Immature natural killer cell (primary cell): Measurements from ENCODE around the gene RNPEPL1. TPM values are rescaled to one million over a fixed set of nuclear protein-coding genes. Genes with fewer than 3 reads are reported as not detected.
"Not testable (repeated sequence)": the region's sequence is repeated elsewhere in the genome, so short reads cannot be mapped to it uniquely, and the experiment has no call there.

Experiments
- DNase-seq, 3 donors: peaks; one replicate each; pipeline ENCODE4 v3.0.0; 2022; ENCODE audit warnings: mixed read lengths in 1 of 3
- H3K27ac Mint-ChIP-seq, 6 donors: one replicate each; pipeline ENCODE4 v1.8.0; 2020; ENCODE audit warnings: mixed read lengths in 6 of 6, mild to moderate bottlenecking in 5 of 6, inconsistent platforms in 4 of 6, moderate library complexity in 3 of 6
- H3K27me3 Mint-ChIP-seq, 3 donors: one replicate each; pipeline ENCODE4 v1.8.0; 2020 to 2021; ENCODE audit warnings: low read depth in 3 of 3, mild to moderate bottlenecking in 3 of 3, mixed read lengths in 3 of 3, moderate library complexity in 3 of 3, inconsistent platforms in 1 of 3
- H3K36me3 Mint-ChIP-seq, 3 donors: one replicate each; pipeline ENCODE4 v1.8.0; 2020; ENCODE audit warnings: mixed read lengths in 3 of 3, inconsistent platforms in 2 of 3, mild to moderate bottlenecking in 2 of 3
- H3K4me1 Mint-ChIP-seq, 2 donors: one replicate each; pipeline ENCODE4 v1.8.0; 2020; ENCODE audit warnings: inconsistent platforms in 2 of 2, mild to moderate bottlenecking in 2 of 2, mixed read lengths in 2 of 2, moderate library complexity in 1 of 2
- H3K4me3 Mint-ChIP-seq, 5 donors: one replicate each; pipeline ENCODE4 v1.8.0; 2020; ENCODE audit warnings: mild to moderate bottlenecking in 5 of 5, mixed read lengths in 5 of 5, inconsistent platforms in 3 of 5, moderate library complexity in 3 of 5
- H3K9me3 Mint-ChIP-seq, 6 donors: one replicate each; pipeline ENCODE4 v1.8.0; 2020; ENCODE audit warnings: mild to moderate bottlenecking in 6 of 6, mixed read lengths in 6 of 6, inconsistent platforms in 4 of 6, moderate library complexity in 3 of 6
- polyA plus RNA-seq, 3 donors: library from polyadenylated mRNA; unstranded; fragments of 300-500 nt; fragmentation: Illumina TruSeq; gene quantifications; one replicate each; pipeline ENCODE4 v1.2.3, GENCODE V29; 2021

RNPEPL1 gene
- polyA plus RNA-seq, 3 donors from 2014 or later, result 46.5 to 51.4 (median 49.9) TPM

DNA sequence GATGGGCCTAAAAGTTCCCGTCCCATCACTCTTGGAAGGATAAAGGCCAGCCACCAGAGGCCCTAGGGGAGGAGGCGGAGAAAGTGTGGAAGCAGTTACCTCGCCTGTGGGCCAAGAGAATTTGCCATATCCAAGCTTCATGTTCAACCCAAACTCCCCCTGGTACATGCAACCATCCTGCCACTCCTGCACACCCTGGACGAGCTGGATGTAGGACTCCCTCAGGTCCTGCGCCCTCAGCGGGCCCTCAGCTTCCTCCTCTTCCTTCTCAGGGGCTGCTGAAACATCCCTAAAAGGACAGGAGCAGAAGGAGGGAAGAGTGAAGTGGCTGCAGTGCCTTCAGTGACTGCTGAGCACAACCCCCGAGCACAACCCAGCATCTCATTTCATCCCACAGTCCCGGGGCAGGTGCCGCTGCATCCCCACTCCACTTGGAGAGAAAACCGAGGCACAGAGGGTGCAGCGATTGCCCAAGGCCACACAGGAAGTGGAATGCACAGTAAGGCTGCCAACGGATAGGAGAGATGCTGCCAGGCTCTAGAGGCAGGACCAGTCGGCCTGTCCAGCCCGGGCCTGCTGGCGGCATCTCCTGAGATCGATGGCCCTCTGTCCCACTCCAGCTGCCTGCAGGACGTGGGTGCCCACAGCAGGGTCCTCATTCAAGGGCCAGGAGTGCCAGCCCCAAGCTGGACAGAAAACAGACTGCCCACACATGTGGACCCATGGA, 13.4 kb upstream of the RNPEPL1 start:
- Mint-ChIP-seq H3K27ac (no peak overlapping the region), H3K4me3 (no peak overlapping the region), H3K9me3 (no peaks in the 10 kb centered on the region), H3K36me3 (peaks cover 11 to 14% (median 12%) of the 10 kb centered on the region in 3 donors), H3K4me1 (peaks cover 33 to 34% of the 10 kb centered on the region in 2 donors), H3K27me3 (peaks cover under 1 to 4% (median 2%) of the 10 kb centered on the region in 3 donors)
- DNase-seq, result no peak

DNA sequence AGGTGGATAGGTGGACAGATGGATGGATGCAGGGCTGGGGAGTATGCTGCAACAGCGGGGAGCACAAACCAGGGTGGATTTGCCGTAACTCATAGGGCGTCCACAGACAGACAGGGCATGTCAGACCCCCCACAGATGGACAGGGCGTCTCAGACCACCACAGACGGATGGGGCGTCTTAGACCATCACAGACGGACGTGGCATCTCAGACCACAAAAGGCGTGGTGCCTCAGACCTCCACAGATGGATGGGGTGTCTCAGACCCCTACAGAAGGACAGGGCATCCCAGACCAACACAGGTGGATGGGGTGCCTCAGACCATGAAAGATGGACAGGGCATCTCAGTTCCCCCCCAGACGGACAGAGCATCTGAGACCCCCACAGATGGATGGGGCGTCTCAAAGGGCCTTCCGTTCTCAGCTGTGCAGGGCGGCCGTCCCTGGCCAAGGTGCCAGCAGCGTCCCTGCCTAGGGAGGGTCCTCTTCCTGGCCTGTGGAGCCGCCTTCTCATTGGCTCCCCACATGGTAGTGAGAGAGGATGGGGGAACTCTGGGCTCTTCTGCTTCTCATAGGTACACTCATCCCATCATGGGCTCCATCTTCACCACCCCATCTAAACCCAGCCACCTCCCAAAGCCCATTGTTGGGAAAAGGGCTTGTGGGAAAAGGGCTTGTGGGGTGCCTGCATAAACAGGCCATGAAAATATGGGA, 12.6 kb upstream of the RNPEPL1 start:
- H3K27ac Mint-ChIP-seq, result no peak overlapping the region
- no peaks in the 10 kb centered on the region for H3K9me3 Mint-ChIP-seq
- DNase-seq, result no peak
- H3K27me3 Mint-ChIP-seq, result peaks cover 2 to 4% (median 4%) of the 10 kb centered on the region in 3 donors
- peaks cover 10 to 13% (median 11%) of the 10 kb centered on the region in 3 donors for H3K36me3 Mint-ChIP-seq
- no peak overlapping the region for H3K4me3 Mint-ChIP-seq
- peaks cover 35 to 37% of the 10 kb centered on the region in 2 donors for H3K4me1 Mint-ChIP-seq

DNA sequence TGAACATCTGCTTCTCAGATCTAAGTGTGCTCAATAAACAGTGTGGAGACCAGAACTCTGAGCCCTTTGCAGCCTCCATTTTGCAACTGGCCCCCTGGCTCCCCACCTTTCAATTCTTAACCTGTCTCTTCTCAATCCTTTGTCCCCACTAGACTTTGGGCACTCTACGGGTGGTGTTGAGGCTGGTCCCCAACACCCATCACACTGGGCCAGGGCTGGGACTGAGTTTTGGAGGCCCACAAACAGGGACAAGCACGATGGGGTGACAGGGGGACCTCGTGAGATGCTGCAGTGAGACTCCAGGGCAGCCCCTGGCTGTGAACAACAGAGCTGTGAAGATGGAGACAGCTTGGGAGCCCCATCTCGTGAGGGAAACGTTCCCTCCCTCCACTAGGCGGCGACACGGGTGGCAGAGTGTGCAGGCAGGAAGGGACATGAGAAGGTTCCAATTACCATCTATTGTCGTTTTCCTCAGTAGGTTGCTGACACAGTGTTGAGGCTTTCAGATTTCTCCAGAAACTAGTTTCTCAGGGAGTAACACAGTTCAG, 11.7 kb upstream of the RNPEPL1 start:
- peak overlapping the region in 4 of 6 donors; percentile 28 to 64 (median 43) for H3K27ac Mint-ChIP-seq
- peaks cover 41 to 44% of the 10 kb centered on the region in 2 donors for H3K4me1 Mint-ChIP-seq

DNA sequence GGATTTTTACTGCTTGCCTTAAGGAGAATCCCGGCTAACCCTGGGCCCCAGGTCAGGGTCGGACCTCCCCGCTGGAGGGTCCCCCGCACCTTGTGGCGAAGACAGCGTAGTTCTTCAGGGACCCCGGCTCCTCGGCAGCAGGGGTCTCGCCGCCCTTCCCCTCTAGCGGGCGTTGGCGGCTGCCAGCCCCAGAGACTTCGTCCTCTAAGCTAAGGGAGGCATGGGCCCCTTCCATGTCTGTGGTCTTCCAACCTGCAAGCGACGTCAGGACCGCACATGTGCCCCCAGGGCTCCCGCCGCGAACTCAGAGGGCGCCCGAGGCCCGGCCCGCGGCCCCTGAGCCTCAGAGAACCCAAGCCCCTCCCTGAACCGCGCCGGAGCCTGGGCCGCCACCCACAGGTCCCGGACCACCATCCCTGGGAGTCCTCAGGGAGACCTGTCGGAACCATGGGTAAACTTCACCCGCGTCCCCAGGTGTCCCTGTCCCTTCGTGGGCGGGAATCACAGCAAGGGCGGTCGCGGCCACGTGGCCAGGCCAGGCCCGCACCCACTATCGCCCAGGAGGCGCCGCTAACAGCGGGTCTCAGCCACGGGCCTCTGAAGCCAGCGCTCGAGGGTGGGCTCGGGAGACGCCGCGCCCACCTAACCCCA, 11.1 kb upstream of the RNPEPL1 start:
- no peak for DNase-seq
- peaks cover 0 to 5% (median 0%) of the 10 kb centered on the region in 3 donors for H3K36me3 Mint-ChIP-seq
- peak overlapping the region; percentile 22 to 68 (median 63) for H3K4me3 Mint-ChIP-seq
- H3K27me3 Mint-ChIP-seq, result peaks cover 5 to 9% (median 9%) of the 10 kb centered on the region in 3 donors
- peak overlapping the region in 2 of 6 donors; percentile 40 to 64 for H3K27ac Mint-ChIP-seq
- H3K9me3 Mint-ChIP-seq, result no peaks in the 10 kb centered on the region
- peaks cover 45 to 47% of the 10 kb centered on the region in 2 donors for H3K4me1 Mint-ChIP-seq

More for the DNA sequence above, 11.7 kb upstream of the RNPEPL1 start:
- DNase-seq, result peak; percentile 42 to 65 (median 60)
- peak overlapping the region; percentile 22 to 68 (median 63) for H3K4me3 Mint-ChIP-seq
- H3K9me3 Mint-ChIP-seq, result no peaks in the 10 kb centered on the region
- peaks cover 5 to 9% (median 9%) of the 10 kb centered on the region in 3 donors for H3K27me3 Mint-ChIP-seq
- H3K36me3 Mint-ChIP-seq, result peaks cover 3 to 9% (median 4%) of the 10 kb centered on the region in 3 donors

DNA sequence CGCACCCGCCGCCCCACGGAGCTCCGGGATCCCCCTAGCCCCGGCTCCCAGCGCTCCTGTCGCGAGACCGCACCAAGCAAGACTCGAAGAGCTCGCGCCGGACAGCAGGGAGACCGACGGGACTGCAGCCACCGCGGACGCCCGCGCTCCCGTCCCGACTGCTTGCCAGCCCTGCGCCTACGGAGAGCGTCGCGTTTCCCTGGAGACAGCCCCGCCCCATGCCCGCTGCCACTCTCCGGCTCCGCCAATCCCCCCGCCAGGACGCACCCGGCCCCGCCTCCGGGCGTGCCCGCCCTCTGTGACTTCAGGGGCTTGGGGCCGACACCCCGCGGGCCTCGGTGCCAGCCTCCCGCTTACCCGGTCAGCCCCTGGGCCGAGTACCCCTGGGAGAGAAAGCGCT, 10.5 kb upstream of the RNPEPL1 start, which contains the start of gene ANKMY1:
Gene ANKMY1 (minus strand): TSS at position 181 of the 400 bp plus-strand sequence. CDS start 653 bp downstream, outside the sequence.
- H3K27ac Mint-ChIP-seq, result peak within 1 kb of the TSS in 5 of 6 donors; percentile 76 to 95 (median 93)
- H3K9me3 Mint-ChIP-seq, result no peaks in the 10 kb centered on the region
- peaks cover 0 to 5% (median 0%) of the 10 kb centered on the region in 3 donors for H3K36me3 Mint-ChIP-seq
- DNase-seq, result peak; percentile 48 to 58 (median 52)
- H3K27me3 Mint-ChIP-seq, result peaks cover 5 to 9% (median 9%) of the 10 kb centered on the region in 3 donors
- peak within 1 kb of the TSS; percentile 78 to 89 (median 83) for H3K4me3 Mint-ChIP-seq
- H3K4me1 Mint-ChIP-seq, result peaks cover 50 to 53% of the 10 kb centered on the region in 2 donors

DNA sequence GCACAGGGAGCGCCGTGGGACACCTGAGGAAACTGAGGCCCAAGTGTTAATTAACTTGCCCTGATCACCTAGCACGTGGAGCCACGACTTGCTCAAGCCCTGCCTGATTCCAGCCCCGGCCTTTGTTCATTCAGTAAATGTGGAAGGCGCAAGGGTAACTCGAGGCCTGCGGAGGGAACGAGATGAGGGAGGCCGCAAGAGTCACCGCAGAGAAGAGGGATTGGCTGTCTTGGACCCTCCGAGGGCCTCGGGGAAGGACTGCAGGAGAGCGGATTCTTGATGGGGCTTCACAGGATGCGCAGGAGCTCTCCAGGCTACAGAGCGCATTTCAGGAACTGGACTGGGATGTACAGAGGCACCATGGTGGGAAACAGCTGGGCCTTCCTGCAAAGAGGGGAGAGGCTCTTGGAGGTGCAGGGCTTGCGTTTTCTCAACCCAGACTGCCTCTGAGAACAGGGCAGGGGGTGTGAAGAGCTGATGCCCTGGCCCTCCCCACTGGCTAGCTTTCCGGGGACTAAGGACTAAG, 10.0 kb upstream of the RNPEPL1 start:
- H3K27ac Mint-ChIP-seq, result peak overlapping the region in 5 of 6 donors; percentile 76 to 95 (median 93)
- peak overlapping the region; percentile 78 to 89 (median 83) for H3K4me3 Mint-ChIP-seq
- H3K4me1 Mint-ChIP-seq, result peaks cover 55 to 58% of the 10 kb centered on the region in 2 donors
- peaks cover 0 to 5% (median 0%) of the 10 kb centered on the region in 3 donors for H3K36me3 Mint-ChIP-seq
- no peak for DNase-seq
- peaks cover 5 to 9% (median 9%) of the 10 kb centered on the region in 3 donors for H3K27me3 Mint-ChIP-seq
- H3K9me3 Mint-ChIP-seq, result no peaks in the 10 kb centered on the region

DNA sequence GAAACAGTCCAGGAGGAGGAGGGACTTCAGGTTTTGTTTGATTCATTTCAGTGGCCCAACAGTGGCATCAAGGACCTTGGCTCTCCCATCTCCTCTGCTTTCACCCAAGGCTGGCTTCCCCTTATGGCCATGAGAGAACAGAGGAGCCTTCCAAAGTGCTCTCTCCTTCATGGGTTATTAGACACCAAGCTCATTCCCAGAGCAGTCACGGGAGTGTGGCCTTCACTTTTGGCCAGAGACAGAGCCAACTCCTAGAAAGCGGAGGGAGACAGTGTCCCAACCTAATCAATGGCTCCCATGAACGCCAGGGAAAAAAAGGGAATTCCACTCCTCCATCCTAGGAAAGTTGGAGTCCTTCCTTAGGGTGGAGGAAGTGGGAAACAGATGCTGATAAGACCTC, 9.0 kb upstream of the RNPEPL1 start:
- Mint-ChIP-seq H3K27me3 (peaks cover 5 to 10% (median 9%) of the 10 kb centered on the region in 3 donors), H3K27ac (peak overlapping the region; percentile 90 to 96 (median 94)), H3K9me3 (no peaks in the 10 kb centered on the region), H3K4me1 (peaks cover 65 to 67% of the 10 kb centered on the region in 2 donors), H3K36me3 (peaks cover 0 to 9% (median 3%) of the 10 kb centered on the region in 3 donors), H3K4me3 (peak overlapping the region; percentile 78 to 89 (median 87))
- no peak for DNase-seq

DNA sequence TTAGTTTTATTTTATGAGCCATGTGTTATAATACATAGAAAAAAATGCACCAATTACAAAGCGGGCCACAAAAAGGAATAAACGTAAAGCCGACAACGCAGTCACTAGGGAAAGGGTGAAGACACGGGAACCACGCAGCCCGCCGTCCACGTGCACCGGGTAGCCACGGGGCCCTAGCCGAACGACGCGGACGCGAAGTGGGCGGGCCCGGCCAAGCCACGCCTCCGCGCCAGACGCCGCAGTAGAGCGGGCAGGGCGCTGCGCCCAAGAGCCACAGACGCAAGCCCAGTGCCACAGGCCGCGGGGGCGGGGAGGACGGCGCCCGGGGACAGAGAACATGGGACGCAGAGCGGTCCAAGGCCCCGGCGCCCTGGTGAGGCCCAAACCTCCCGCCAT, 8.2 kb upstream of the RNPEPL1 start, which contains the start of gene DUSP28:
Gene DUSP28 (plus strand): TSS at position 274 of the 396 bp plus-strand sequence. CDS start 328 bp downstream, outside the sequence.
- peaks cover 73% of the 10 kb centered on the region in 2 donors for H3K4me1 Mint-ChIP-seq
- H3K27ac Mint-ChIP-seq, result peak within 1 kb of the TSS; percentile 90 to 98 (median 94)
- peaks cover 0 to 13% (median 7%) of the 10 kb centered on the region in 3 donors for H3K36me3 Mint-ChIP-seq
- H3K9me3 Mint-ChIP-seq, result no peaks in the 10 kb centered on the region
- H3K4me3 Mint-ChIP-seq, result peak within 1 kb of the TSS; percentile 83 to 91 (median 88)
- peaks cover 7 to 15% (median 9%) of the 10 kb centered on the region in 3 donors for H3K27me3 Mint-ChIP-seq
- peak; percentile 94 to 95 (median 95) for DNase-seq

DNA sequence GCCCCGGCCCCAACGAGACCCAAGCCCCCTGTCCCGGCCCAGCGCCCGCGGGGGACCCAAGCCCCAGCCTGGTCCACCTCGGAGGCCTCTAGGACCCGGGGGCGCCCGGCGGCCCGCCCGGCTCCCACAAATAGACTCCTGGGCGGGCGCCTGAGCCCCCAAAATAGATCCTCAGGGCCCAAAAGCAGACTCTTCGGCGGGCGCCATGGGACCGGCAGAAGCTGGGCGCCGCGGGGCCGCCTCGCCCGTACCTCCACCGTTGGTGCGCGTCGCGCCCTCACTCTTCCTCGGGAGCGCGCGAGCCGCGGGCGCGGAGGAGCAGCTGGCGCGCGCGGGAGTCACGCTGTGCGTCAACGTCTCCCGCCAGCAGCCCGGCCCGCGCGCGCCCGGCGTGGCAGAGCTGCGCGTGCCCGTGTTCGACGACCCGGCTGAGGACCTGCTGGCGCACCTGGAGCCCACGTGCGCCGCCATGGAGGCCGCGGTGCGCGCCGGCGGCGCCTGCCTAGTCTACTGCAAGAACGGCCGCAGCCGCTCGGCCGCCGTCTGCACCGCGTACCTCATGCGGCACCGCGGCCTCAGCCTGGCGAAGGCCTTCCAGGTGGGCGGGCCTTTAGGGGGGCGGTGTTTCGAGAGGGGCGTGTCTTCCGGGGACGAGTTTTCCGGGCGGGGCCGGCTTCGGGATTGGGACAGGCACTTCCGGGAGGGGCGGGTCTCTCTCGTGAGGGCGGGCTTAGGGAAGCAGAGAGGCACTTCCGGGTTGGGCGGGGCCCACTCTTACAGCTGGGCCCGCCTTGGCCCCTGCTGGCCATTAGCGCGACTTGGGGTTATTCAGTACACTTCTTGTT, 7.6 kb upstream of the RNPEPL1 start:
- peak overlapping the region; percentile 90 to 98 (median 93) for H3K27ac Mint-ChIP-seq
- H3K4me3 Mint-ChIP-seq, result peak overlapping the region; percentile 83 to 91 (median 88)
- peaks cover 13 to 19% (median 15%) of the 10 kb centered on the region in 3 donors for H3K27me3 Mint-ChIP-seq

DNA sequence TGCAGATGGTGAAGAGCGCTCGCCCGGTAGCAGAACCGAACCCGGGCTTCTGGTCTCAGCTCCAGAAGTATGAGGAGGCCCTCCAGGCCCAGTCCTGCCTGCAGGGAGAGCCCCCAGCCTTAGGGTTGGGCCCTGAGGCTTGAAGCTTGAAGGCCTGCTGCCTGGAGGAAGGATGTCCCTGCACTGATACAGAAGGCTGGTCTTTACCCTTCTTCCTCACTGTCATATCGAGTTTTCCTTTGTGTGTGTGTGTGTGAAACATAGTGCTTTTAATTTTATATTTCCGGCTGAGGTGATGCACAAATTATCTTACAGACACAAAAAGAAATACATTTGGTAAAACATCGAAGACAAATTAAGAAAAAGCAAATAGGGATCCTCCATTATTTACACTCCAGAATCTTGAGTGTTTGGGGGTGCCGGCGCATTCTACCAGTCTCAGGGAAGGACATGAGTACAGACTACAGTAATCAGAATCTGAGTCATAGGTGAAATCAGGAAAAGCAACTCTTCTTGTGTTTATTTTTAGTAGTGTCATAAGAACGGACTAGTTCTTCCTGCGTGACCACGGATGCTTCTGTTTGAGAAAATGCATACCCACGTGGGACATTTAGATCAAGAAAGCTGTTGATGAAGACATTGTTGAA, 6.8 kb upstream of the RNPEPL1 start:
- H3K36me3 Mint-ChIP-seq, result peaks cover 0 to 13% (median 8%) of the 10 kb centered on the region in 3 donors
- peaks cover 80 to 82% of the 10 kb centered on the region in 2 donors for H3K4me1 Mint-ChIP-seq
- peak overlapping the region; percentile 90 to 98 (median 93) for H3K27ac Mint-ChIP-seq
- H3K4me3 Mint-ChIP-seq, result peak overlapping the region; percentile 83 to 91 (median 88)
- peak; percentile 25 to 43 (median 31) for DNase-seq
- no peaks in the 10 kb centered on the region for H3K9me3 Mint-ChIP-seq
- H3K27me3 Mint-ChIP-seq, result peaks cover 17 to 22% (median 22%) of the 10 kb centered on the region in 3 donors

More for the DNA sequence above, 7.6 kb upstream of the RNPEPL1 start:
- peak; percentile 100 for DNase-seq
- peaks cover 0 to 13% (median 8%) of the 10 kb centered on the region in 3 donors for H3K36me3 Mint-ChIP-seq
- H3K4me1 Mint-ChIP-seq, result peaks cover 79% of the 10 kb centered on the region in 2 donors
- H3K9me3 Mint-ChIP-seq, result no peaks in the 10 kb centered on the region

DNA sequence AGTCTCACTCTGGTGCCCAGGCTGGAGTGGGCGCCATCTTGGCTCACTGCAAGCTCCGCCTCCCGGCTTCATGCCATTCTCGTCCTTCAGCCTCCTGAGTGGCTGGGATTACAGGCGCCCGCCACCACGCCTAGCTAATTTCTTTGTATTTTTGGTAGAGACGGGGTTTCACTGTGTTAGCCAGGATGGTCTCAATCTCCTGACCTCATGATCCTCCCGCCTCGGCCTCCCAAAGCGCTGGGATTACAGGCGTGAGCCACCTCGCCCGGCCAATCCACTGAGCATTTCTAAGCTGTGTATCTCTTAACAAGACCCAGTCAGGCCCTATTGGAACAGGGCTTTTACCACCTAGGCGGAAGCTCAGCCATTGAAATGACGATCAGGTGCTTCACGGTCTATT, 5.1 kb upstream of the RNPEPL1 start:
- Mint-ChIP-seq H3K27ac (peak overlapping the region; percentile 93 to 100 (median 98)), H3K4me3 (peak overlapping the region; percentile 18 to 93 (median 92)), H3K36me3 (peaks cover 0 to 13% (median 8%) of the 10 kb centered on the region in 3 donors), H3K27me3 (peaks cover 22 to 35% (median 31%) of the 10 kb centered on the region in 3 donors), H3K4me1 (peaks cover 83 to 85% of the 10 kb centered on the region in 2 donors)
- not testable (repeated sequence) for H3K9me3 Mint-ChIP-seq, DNase-seq
